ENCODE results near the gene CRLF1. TPM values are rescaled to one million over a fixed set of nuclear protein-coding genes. Genes with fewer than 3 reads are reported as not detected.

The CRLF1 gene
- total and polyA plus RNA-seq, 8 donors: 2.6 to 15.9 (median 12.3) TPM; not detected in 1

- peak within 1 kb of the TSS; percentile 91 to 98 (median 93) for H3K27ac ChIP-seq
- peak within 1 kb of the TSS; percentile 77 to 94 (median 86) for H3K4me3 ChIP-seq
- H3K36me3 ChIP-seq: peaks cover 58 to 71% (median 67%) of the 10 kb centered on the region in 4 donors
- H3K4me1 ChIP-seq: peaks cover 15 to 31% (median 26%) of the 10 kb centered on the region in 4 donors
- 0 to 1% (median 0%) methylated on average over 32 to 75 of the region's 75 CpGs for WGBS, 5 donors
- peak; percentile 99 to 100 for DNase-seq
- intact Hi-C loops (cut with DNase I; ENCODE audit: low total_unique reads): no loop called here
- no peaks in the 10 kb centered on the region for H3K27me3 ChIP-seq
- no peak for TF ChIP-seq EP300 (IDR thresholded peaks at IDR 0.05)
- TF ChIP-seq POLR2AphosphoS5 (IDR thresholded peaks at IDR 0.05): peak; percentile 87 to 98 (median 95)
- peak in 2 of 4 donors; percentile 50 to 67 for TF ChIP-seq POLR2A (IDR thresholded peaks at IDR 0.05)
- TF ChIP-seq, protein P1, sequence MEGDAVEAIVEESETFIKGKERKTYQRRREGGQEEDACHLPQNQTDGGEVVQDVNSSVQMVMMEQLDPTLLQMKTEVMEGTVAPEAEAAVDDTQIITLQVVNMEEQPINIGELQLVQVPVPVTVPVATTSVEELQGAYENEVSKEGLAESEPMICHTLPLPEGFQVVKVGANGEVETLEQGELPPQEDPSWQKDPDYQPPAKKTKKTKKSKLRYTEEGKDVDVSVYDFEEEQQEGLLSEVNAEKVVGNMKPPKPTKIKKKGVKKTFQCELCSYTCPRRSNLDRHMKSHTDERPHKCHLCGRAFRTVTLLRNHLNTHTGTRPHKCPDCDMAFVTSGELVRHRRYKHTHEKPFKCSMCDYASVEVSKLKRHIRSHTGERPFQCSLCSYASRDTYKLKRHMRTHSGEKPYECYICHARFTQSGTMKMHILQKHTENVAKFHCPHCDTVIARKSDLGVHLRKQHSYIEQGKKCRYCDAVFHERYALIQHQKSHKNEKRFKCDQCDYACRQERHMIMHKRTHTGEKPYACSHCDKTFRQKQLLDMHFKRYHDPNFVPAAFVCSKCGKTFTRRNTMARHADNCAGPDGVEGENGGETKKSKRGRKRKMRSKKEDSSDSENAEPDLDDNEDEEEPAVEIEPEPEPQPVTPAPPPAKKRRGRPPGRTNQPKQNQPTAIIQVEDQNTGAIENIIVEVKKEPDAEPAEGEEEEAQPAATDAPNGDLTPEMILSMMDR (IDR thresholded peaks at IDR 0.05): no peak
- H3K9me3 ChIP-seq: no peaks in the 10 kb centered on the region
These were observed 34.8 kb downstream of the CRLF1 start, which contains the start of gene UBA52 for GRCh38 chr19:18571564-18572344. Gene UBA52 (plus strand): TSS chr19:18571857. CDS start chr19:18573301, 1,444 bp downstream.

DNA sequence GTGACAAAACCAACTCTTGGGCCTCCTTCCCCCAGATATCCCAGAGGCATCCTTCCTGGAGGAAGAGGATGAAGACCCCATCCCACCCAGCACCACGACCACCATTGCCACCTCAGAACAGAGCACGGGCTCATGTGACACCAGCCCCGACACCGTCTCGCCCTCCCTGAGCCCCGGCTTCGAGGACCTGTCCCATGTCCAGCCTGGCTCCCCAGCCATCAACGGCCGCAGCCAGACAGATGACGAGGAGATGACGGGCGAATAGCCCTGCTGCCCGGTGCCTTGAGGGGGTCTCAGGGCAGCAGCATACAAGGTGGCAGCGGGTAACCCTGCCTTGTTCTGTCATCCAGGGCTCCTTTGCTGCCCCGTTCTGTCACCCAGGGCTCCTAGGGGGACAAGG is 38.2 kb downstream of the CRLF1 start:
- no peak overlapping the region for H3K27ac ChIP-seq
- 92 to 100% (median 94%) methylated on average over 6 to 15 of the region's 15 CpGs for WGBS, 5 donors
- TF ChIP-seq POLR2AphosphoS5 (IDR thresholded peaks at IDR 0.05): no peak
- TF ChIP-seq POLR2A (IDR thresholded peaks at IDR 0.05): no peak
- no peak for TF ChIP-seq EP300 (IDR thresholded peaks at IDR 0.05)
- TF ChIP-seq, protein P1 (IDR thresholded peaks at IDR 0.05): no peak
- DNase-seq: no peak
- intact Hi-C loops (cut with DNase I; ENCODE audit: low total_unique reads): loop anchor here (10.0 kb wide), 1 partner anchor 104 kb away; no protein-coding TSS in a partner anchor
- H3K36me3 ChIP-seq: peaks cover 51 to 71% (median 67%) of the 10 kb centered on the region in 4 donors
- H3K4me3 ChIP-seq: no peak overlapping the region
- no peaks in the 10 kb centered on the region for H3K27me3 ChIP-seq
- H3K9me3 ChIP-seq: no peaks in the 10 kb centered on the region
- peaks cover 12 to 21% (median 20%) of the 10 kb centered on the region in 4 donors for H3K4me1 ChIP-seq

GRCh38 chr19:18566953-18567352 is 39.6 kb downstream of the CRLF1 start:
- no peak for DNase-seq
- Histone ChIP-seq H3K27ac (no peak overlapping the region), H3K27me3 (no peaks in the 10 kb centered on the region), H3K4me1 (peaks cover 0 to 8% (median 7%) of the 10 kb centered on the region in 4 donors), H3K9me3 (no peaks in the 10 kb centered on the region), H3K4me3 (no peak overlapping the region), H3K36me3 (peaks cover 54 to 78% (median 77%) of the 10 kb centered on the region in 4 donors)
- 88 to 100% (median 94%) methylated on average over 4 to 8 of the region's 8 CpGs for WGBS, 5 donors
- TF ChIP-seq, protein P1 (IDR thresholded peaks at IDR 0.05): no peak
- TF ChIP-seq POLR2AphosphoS5 (IDR thresholded peaks at IDR 0.05): no peak
- no peak for TF ChIP-seq POLR2A (IDR thresholded peaks at IDR 0.05)
- TF ChIP-seq EP300 (IDR thresholded peaks at IDR 0.05): no peak
- intact Hi-C loops (cut with DNase I; ENCODE audit: low total_unique reads): loop anchor here (10.0 kb wide), 1 partner anchor 102 kb away; no protein-coding TSS in a partner anchor

DNA sequence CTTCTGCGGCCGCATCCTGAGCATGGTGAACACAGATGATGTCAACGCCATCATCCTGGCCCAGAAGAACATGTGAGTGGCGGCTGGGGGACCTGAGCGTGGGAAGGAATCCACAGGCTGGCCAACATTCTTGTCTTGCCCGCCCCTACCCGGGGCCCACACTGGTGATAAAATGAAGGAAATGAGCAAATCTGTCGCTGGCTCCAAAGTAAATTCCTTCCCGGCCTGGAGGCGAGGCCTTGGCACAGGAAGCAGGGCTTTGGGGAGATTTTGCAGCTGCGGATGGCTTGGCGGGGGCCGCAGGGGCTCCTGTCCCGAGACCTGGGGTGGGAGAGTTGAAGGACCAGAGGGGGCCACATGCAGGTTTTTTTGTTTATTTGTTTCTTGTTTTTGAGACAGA is 44.5 kb downstream of the CRLF1 start:
- H3K9me3 ChIP-seq: no peaks in the 10 kb centered on the region
- WGBS, 5 donors: 62 to 70% (median 66%) methylated on average over 14 of the region's 14 CpGs
- H3K4me1 ChIP-seq: peaks cover 12 to 32% (median 17%) of the 10 kb centered on the region in 4 donors
- no peak for TF ChIP-seq POLR2A (IDR thresholded peaks at IDR 0.05)
- TF ChIP-seq EP300 (IDR thresholded peaks at IDR 0.05): no peak
- TF ChIP-seq, protein P1 (IDR thresholded peaks at IDR 0.05): no peak
- no peak for TF ChIP-seq POLR2AphosphoS5 (IDR thresholded peaks at IDR 0.05)
- no peaks in the 10 kb centered on the region for H3K27me3 ChIP-seq
- no peak overlapping the region for H3K4me3 ChIP-seq
- intact Hi-C loops (cut with DNase I; ENCODE audit: low total_unique reads): loop anchor here (10.0 kb wide), 1 partner anchor 97 kb away; no protein-coding TSS in a partner anchor
- H3K27ac ChIP-seq: peak overlapping the region; percentile 36 to 81 (median 63)
- no peak for DNase-seq
- peaks cover 34 to 62% (median 55%) of the 10 kb centered on the region in 4 donors for H3K36me3 ChIP-seq

Data from stomach (tissue), 9 donors.